Stimulated activated CD4-positive, alpha-beta T cell treated with anti-CD3 and anti-CD28 coated beads, Interleukin-2, amount 100 ng/mL, for 48 hours (primary cell): ENCODE results near the gene TMEM232.

Source experiments
- DNase-seq, 2 donors: peaks; one replicate each; pipeline ENCODE4 v3.0.0-alpha.2; 2020

TMEM232 gene

GRCh38 chr5:110377943-110378342, 348.5 kb downstream of the TMEM232 start:
- no peak for DNase-seq

DNA sequence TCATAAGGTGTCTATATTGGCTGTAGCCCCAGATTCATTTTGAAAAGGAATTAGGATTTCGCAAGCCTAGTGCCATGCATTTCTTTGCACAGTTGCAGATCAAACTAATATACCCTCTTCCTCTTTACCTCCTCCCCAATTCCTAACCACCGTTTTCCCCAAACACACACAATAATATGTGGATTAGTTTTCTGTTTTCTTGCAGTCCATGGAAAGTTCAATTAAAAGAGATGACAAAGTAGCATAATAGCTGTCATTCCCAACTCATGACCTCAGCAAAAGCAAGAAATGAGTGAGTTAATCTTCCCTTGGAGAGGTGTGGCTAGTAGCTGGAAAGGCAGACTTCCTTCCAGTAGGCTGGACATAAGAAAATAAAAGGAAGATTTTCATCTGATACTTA, 349.1 kb downstream of the TMEM232 start:
- no peak for DNase-seq

- DNase-seq, result no peak
Measured at GRCh38 chr5:110376281-110376951, 350.1 kb downstream of the TMEM232 start.

- DNase-seq, result no peak
Measured at GRCh38 chr5:110371725-110372041, 354.8 kb downstream of the TMEM232 start.

DNA sequence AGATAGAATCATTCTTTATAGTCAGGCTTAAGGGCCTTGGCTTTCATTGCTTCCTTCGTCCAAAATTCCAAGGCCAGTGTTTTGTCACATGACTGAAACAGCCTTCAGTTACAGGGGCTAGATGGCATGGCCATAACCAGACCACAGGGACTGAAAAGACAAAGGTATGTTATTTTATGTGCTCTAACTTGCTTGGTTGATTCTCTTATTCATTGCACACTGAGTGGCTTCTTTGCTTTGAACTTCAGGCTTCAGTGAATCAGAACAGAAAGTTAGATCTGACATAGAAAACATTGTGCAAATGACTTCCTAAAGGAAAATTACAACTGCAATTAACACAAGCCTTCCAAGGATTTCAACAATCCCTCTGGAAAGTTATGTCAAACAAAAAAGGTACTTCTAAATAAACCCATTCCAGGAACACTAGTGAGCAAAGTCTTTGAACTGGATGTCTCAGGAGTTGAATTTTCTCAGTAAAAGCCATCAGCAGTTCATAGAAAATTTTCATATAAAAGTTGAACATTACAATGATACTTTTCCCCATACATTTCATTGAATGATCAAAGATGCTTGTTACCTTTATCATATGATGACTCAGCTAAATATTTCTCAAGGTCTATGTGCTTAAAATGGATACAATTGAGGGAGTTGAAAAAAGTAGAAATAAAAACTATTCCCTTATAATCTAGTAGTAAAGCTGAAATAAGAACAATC, 355.3 kb downstream of the TMEM232 start:
- no peak for DNase-seq
